GM19395 (cell line): Measurements from ENCODE around the gene TSPAN5.

Experiments used
- ATAC-seq: cut with Tn5 transposase; IDR thresholded peaks from one replicate; pipeline ENCODE4 v1.9.1; 2021; ENCODE audit warnings: mild to moderate bottlenecking, moderate library complexity; ENCODE audit not compliant: unreplicated experiment

The TSPAN5 gene

GRCh38 chr4:98522062-98522461, 136.3 kb downstream of the TSPAN5 start:
- no peak for ATAC-seq

DNA sequence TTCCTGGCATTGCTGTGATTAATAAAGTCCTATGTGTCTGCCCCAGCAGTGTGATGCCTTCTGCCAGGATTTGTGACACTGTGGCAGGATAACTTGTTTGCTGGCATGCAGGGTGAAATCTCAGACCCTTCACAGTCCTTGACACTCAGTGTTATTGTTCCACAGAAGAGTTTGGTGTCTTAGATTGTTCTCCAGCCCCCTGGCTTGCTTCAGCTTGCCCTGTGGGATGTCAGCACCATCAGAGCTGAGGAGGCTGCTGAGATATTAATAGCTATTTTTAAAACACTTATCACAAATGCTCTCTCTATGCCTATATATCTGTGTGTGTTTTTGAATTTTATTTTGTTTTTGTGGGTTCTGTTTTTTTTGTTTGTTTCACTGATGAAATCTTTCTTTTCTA, 136.9 kb downstream of the TSPAN5 start:
- ATAC-seq, result no peak

DNA sequence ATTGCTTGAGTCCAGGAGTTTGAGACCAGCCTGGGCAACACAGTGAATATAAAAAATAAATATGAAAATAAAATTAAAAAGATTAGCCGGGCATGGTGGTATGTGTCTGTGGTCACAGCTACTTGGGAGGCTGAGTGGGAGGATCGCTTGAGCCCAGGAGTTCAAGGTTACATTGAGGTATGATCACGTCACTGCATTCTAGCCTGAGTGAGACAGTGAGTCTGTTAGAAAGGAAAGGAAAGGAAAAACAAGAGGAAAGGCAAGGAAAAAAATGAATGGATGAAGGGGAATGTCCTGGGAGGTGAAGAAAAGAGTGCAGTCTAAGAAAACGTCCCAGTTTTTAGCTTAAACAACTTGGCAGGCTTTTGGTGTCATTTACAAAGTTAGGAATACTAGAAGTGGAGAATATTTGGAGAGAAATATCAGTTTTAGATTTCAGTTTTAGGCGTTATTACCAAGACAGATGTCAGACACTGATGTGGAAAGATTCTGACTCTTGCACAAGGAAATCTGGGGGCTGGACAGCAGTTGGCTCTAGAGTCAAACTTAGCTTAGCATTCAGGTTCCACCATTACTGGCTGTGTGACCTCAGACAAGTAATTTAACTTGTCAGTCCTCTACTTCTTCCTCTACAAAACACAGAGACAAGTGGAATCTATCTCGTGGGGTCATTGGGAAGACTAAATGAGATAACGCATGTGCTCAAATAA, 139.0 kb downstream of the TSPAN5 start:
- ATAC-seq, result no peak

GRCh38 chr4:98518559-98519267, 139.7 kb downstream of the TSPAN5 start:
- peak; percentile 99 for ATAC-seq

- ATAC-seq, result no peak
Measured at GRCh38 chr4:98517218-98518021, 141.0 kb downstream of the TSPAN5 start.

- no peak for ATAC-seq
Measured at GRCh38 chr4:98516441-98517217, 141.8 kb downstream of the TSPAN5 start.

GRCh38 chr4:98516042-98516440, 142.4 kb downstream of the TSPAN5 start:
- ATAC-seq, result no peak

GRCh38 chr4:98515470-98515809, 143.0 kb downstream of the TSPAN5 start:
- ATAC-seq, result no peak

DNA sequence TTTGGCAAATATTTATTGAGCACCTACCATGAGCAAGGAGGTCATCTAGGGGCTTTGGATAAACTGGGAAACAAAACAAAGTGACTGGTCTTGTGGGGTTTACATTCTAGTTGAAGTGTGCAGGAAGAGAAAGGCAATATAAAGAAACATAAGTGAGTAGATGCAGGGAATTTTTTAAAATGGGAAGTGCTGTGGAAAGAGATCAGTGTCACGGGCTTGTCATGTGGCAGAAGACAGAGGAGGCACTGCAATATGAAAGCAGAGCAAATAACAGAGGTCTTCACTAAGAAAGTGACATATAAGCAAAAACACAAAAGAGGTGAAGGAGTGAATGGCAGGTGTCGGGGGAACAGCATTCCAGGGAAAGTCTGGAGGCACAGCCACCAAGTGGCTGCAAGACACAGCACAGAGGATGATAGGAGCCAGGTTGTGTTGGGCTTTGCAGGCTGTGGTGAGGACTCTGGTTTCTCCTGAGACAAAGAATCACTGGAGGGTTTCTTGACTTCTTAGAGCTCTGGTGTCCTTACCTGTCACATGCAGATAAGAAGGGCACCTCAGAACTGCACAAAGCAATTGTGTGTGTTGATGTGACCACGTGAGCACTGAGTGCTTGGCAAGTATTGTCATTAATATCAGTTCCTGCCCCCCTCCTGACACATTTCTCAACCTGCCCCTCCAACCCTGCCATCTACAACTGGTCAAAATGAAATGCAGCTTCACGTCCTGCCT, 143.5 kb downstream of the TSPAN5 start:
- ATAC-seq, result no peak

- ATAC-seq, result no peak
Measured at GRCh38 chr4:98512918-98513317, 145.5 kb downstream of the TSPAN5 start.

DNA sequence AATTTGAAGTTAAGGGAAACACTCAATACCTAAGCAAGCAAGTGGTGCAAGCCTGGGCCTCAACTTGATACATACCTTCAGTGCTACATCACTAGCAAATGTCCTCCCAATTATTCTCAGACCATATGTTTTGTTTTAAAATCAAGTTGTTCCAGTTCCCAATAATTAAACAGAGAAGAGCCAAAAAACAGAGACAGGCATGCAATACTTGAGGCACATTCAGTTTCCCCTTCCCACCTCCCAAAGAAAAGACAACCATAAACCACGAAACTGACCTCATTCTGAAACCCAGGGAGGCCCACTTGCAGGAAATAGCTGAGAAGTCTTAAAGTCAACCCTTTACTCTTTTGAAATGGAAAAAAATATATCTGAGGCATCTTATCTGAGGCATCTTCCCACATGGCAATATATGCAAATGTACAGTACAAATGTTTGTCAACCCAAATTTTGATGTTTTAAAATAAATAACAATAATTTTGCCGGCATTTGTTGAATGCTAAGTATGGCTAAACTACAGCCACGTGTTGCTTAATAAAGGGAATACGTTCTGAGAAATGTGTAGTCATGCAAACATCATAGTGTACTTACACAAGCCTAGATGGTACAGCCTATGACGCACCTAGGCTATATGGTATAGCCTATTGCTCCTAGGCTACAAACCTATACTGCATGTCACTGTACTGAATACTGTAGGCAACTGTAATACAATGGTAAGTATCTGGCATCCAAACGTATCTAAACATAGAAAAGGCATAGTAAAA, 147.5 kb downstream of the TSPAN5 start:
- no peak for ATAC-seq

GRCh38 chr4:98510340-98510739, 148.1 kb downstream of the TSPAN5 start:
- no peak for ATAC-seq

DNA sequence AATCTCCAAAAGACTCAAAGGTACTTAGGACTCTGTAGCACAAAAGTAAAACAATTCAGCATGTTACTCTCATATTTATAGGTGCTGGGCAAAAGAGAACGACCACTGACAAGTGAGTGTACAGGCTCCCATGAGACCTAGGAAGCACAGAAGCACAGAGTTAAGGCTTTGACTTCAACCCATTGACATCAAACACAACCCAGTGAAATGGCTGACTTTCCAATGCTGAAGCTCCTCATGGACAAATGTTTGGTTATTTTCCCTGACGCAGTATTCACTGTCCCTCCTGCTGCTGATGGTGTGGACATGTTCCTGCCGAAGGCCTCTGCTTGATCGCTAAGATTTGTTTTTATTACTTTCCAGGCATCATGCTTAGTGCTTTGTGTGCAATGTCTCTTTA, 148.7 kb downstream of the TSPAN5 start:
- no peak for ATAC-seq

DNA sequence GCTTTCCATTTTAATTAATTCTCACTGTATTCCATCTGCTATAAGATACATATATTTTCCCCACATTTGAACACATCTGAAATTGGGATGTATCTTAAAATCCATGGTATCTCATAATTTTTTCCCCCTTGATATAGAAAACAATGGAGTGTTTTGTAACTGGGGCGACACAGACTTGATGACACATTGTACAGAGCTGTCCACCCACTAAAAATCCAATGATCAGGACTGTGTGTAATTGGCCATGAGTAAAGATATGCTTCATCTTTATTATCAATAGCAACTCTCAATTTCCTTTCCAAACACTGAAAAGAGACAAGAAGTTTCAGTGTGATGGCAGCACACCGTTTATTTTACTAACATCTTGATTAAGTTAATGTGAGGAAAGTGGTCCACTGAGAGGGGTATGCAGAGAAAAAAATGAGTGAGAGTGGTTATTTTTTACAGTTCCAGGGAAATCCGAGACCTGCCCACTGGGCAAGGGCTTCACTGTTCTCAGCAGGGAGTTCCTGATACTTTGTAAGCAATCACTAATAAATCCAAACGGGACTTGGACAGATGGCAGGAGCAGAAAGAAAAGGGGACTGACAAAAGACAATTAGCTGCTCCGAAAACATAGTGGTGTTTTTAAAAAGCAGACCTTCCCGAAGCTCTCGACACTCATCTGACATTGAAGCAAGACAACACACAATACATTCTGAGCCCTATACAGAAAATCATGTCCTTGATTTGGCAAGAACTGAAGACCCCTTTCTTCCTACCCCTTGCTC, 149.4 kb downstream of the TSPAN5 start:
- ATAC-seq, result no peak

- ATAC-seq, result no peak
Measured at GRCh38 chr4:98508248-98508647, 150.2 kb downstream of the TSPAN5 start.

DNA sequence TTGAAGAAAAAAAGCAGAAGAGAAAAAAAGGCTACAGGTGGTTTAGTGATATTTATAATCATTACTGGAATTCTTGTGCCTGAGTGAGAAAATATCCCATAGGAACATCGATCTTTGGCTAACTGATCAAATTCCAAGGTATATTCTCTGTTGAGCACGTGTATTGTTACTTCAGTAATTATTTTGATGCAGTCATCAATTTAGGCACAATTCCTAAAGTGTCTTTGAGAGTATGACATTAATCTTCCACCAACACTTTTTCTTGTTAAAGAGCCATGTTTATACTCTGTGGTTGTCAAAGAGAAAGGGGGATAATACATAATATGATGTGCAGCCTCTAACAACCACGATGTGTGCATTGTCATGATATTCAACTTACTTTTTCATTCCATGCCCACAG, 151.1 kb downstream of the TSPAN5 start:
- ATAC-seq, result no peak

DNA sequence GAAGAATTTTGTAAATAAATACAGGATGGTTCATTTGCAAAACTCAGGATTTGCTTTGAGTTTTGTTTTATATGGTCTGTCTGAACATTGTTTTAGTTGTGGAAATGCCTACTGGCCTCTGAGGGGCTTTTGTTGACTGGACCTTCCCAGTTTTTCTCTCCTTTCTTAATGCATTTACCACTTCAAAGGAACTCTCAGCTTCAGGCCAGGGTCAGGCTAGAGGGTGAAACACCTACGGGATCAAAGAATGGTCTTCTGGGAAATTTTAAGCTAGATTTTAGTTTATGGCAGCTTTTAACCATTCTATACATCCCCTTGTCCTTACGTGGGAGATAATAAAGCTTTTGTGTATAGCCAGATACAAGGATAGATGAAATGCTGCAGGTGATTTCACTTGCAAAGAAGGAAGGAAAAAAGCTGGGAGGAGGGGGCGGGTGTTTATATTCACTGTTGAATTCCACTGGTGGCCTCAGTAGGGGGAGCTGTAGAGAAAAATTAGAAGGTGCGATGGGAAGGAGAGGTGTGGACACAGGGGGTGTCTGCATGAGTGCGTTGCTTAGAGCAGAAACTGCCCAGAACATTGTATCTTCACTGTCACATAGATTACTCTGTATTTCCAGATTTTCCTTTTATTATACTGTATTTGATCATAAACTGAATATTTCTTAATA, 151.8 kb downstream of the TSPAN5 start:
- no peak for ATAC-seq

GRCh38 chr4:98505992-98506391, 152.4 kb downstream of the TSPAN5 start:
- ATAC-seq, result no peak
